GM19025 (cell line): Measurements from ENCODE around the gene BTNL3.

Experiments
- ATAC-seq: cut with Tn5 transposase; IDR thresholded peaks from one replicate; pipeline ENCODE4 v1.9.1; 2021; ENCODE audit warnings: mild to moderate bottlenecking, low read depth, moderate library complexity; ENCODE audit not compliant: unreplicated experiment

Gene BTNL3

GRCh38 chr5:181020688-181021087 lies 32.0 kb downstream of the BTNL3 start:
- no peak for ATAC-seq

- no peak for ATAC-seq
These were observed 35.8 kb downstream of the BTNL3 start for GRCh38 chr5:181024245-181025064.

- ATAC-seq, result no peak
These were observed 38.9 kb downstream of the BTNL3 start for GRCh38 chr5:181027452-181028031.

GRCh38 chr5:181028032-181028819 lies 39.6 kb downstream of the BTNL3 start:
- ATAC-seq, result no peak

- ATAC-seq, result no peak
These were observed 43.1 kb downstream of the BTNL3 start for GRCh38 chr5:181031716-181032115.

- no peak for ATAC-seq
These were observed 47.6 kb downstream of the BTNL3 start for GRCh38 chr5:181035991-181036815.

- no peak for ATAC-seq
These were observed 48.2 kb downstream of the BTNL3 start for GRCh38 chr5:181036816-181037364.

- no peak for ATAC-seq
These were observed 48.8 kb downstream of the BTNL3 start for GRCh38 chr5:181037365-181037861.

- no peak for ATAC-seq
These were observed 50.8 kb downstream of the BTNL3 start for GRCh38 chr5:181039471-181039870.

GRCh38 chr5:181039931-181040630 lies 51.4 kb downstream of the BTNL3 start, which contains the start of gene BTNL9:
TSS of gene BTNL9 (plus strand) at chr5:181040266. CDS start at chr5:181045490, 5,224 bp downstream.
- no peak for ATAC-seq

- no peak for ATAC-seq
These were observed 51.9 kb downstream of the BTNL3 start for GRCh38 chr5:181040631-181040945.

GRCh38 chr5:181041043-181041442 lies 52.4 kb downstream of the BTNL3 start:
- no peak for ATAC-seq

GRCh38 chr5:181042036-181042713 lies 53.5 kb downstream of the BTNL3 start:
- ATAC-seq, result no peak

- ATAC-seq, result no peak
These were observed 54.1 kb downstream of the BTNL3 start for GRCh38 chr5:181042722-181043121.

- ATAC-seq, result no peak
These were observed 54.8 kb downstream of the BTNL3 start for GRCh38 chr5:181043285-181044092.

GRCh38 chr5:181044093-181044599 lies 55.5 kb downstream of the BTNL3 start:
- no peak for ATAC-seq

GRCh38 chr5:181044662-181045305 lies 56.1 kb downstream of the BTNL3 start:
- no peak for ATAC-seq
